ENCODE measurements around the gene CCDC57. TPM values are rescaled to one million over a fixed set of nuclear protein-coding genes. Genes with fewer than 3 reads are reported as not detected.

Gene CCDC57
- total RNA-seq, 1 donor from 2014 or later, result 15.0 TPM

DNA sequence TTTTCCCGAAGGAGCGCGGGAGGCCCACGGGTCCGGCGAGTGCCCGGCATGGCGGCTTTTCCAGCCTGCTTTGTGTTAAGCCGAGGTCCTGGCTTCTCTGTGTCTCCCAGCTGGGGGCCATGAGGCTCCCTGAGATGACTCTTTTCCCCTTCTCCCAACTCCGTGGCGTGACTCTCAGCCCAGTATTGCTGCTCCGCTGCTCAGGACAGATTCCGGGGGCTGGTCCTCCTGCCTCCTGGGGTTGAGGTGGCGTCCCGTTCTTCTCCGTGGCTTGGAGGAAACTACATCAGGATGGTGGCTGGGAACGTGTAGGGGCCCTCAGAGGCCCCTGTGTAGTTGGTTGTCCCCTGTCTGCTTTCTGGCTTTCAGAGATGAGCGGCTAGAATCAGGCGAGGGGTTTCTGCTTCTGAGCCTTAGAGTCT is 160.0 kb downstream of the CCDC57 start:
- H3K27me3 ChIP-seq, result no peaks in the 10 kb centered on the region
- no peaks in the 10 kb centered on the region for H3K36me3 ChIP-seq
- peak overlapping the region; percentile 100 for H3K4me2 ChIP-seq
- peak overlapping the region; percentile 98 for H3K4me3 ChIP-seq
- peaks cover 7% of the 10 kb centered on the region for H3K4me1 ChIP-seq
- Mint-ChIP-seq H3K4me3 (peak overlapping the region; percentile 85), H3K27ac (no peak overlapping the region), H3K4me1 (peaks cover 6% of the 10 kb centered on the region), H3K9me3 (no peaks in the 10 kb centered on the region), H3K27me3 (ENCODE audit: insufficient read depth, low read depth) (peaks cover 4% of the 10 kb centered on the region), H3K36me3 (peaks cover 1% of the 10 kb centered on the region)
- H3K9me3 ChIP-seq (ENCODE audit: low read depth), result no peaks in the 10 kb centered on the region
- DNase-seq (ENCODE audit: low spot score), result no peak
- no peak overlapping the region for H2AFZ ChIP-seq (replicated peaks)
- H3K27ac ChIP-seq, result no peak overlapping the region
- peak overlapping the region; percentile 82 for H3K9ac ChIP-seq
- H4K20me1 ChIP-seq (ENCODE audit: low read depth), result peaks cover 18% of the 10 kb centered on the region
- TF ChIP-seq EZH2 (IDR thresholded peaks at IDR 0.05) (no peak), EZH2phosphoT487 (IDR thresholded peaks at IDR 0.05) (no peak)
- TF ChIP-seq, protein P1, sequence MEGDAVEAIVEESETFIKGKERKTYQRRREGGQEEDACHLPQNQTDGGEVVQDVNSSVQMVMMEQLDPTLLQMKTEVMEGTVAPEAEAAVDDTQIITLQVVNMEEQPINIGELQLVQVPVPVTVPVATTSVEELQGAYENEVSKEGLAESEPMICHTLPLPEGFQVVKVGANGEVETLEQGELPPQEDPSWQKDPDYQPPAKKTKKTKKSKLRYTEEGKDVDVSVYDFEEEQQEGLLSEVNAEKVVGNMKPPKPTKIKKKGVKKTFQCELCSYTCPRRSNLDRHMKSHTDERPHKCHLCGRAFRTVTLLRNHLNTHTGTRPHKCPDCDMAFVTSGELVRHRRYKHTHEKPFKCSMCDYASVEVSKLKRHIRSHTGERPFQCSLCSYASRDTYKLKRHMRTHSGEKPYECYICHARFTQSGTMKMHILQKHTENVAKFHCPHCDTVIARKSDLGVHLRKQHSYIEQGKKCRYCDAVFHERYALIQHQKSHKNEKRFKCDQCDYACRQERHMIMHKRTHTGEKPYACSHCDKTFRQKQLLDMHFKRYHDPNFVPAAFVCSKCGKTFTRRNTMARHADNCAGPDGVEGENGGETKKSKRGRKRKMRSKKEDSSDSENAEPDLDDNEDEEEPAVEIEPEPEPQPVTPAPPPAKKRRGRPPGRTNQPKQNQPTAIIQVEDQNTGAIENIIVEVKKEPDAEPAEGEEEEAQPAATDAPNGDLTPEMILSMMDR (IDR thresholded peaks at IDR 0.05), result no peak
- H3K79me2 ChIP-seq (ENCODE audit: low read depth), result peaks cover 14% of the 10 kb centered on the region
- H3F3A ChIP-seq (ENCODE audit: low read depth), result peaks cover 3% of the 10 kb centered on the region

DNA sequence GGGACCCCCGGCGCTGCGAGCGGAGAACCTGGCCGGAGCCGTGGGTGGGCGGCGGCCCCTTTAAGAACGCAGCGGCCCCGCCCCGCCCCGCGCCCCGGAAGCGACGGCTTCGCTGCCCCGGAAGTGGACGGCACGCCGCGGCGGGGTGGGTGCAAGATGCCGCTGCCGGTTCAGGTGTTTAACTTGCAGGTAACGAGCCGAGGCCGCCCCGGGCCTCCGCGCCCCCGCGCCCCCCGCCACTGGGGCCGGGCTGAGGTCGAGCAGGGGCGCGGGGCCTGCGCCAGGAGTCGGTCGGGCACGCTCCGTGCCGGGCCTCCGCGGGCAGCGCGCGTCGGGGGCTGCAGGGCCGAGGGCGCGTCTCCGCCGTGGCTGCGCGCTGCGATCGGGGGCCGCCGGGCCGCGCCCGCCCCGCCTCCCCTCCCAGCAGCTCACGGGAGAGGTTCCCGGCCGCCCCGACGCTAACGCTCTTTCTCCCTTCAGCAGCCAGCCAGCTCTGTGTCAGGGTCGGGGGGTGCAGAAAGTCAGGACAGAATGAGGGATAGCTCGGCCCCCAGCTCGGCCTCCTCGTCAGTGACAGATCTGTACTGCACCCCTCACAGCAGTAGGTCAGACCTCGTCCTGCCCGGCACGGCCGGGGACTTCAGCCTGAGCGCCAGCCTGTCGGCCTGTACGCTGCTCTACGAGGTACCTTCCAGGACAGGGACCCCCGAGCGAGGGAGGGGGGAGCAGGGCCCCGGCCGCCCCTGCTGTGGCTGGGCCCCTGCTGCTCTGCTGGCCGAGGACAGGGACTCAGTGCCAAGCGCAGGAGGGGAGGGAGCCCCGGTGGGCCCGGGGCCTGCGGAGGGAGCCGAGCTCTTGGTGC is 160.6 kb downstream of the CCDC57 start, which contains the start of the genes GPS1 and RFNG:
Gene GPS1 (plus strand): TSS at position 123 of the 862 bp plus-strand sequence. CDS start 34 bp downstream, at position 157.
Gene RFNG (minus strand): TSS at position 36 of the 862 bp plus-strand sequence. CDS start 45 bp downstream, outside the sequence.
- no peaks in the 10 kb centered on the region for H3K36me3 ChIP-seq
- DNase-seq (ENCODE audit: low spot score), result peak; percentile 83
- no peaks in the 10 kb centered on the region for H3K9me3 ChIP-seq (ENCODE audit: low read depth)
- no peak within 1 kb of the TSS for H3K27ac ChIP-seq
- Mint-ChIP-seq H3K27ac (peak within 1 kb of the TSS; percentile 81), H3K27me3 (ENCODE audit: insufficient read depth, low read depth) (peaks cover 4% of the 10 kb centered on the region), H3K9me3 (no peaks in the 10 kb centered on the region), H3K4me1 (peaks cover 6% of the 10 kb centered on the region), H3K4me3 (peak within 1 kb of the TSS; percentile 90), H3K36me3 (peaks cover 6% of the 10 kb centered on the region)
- TF ChIP-seq EZH2 (IDR thresholded peaks at IDR 0.05) (no peak), EZH2phosphoT487 (IDR thresholded peaks at IDR 0.05) (no peak)
- TF ChIP-seq, protein P1 (IDR thresholded peaks at IDR 0.05), result no peak
- peak within 1 kb of the TSS; percentile 82 for H3K9ac ChIP-seq
- peak within 1 kb of the TSS; percentile 98 for H3K4me3 ChIP-seq
- peaks cover 18% of the 10 kb centered on the region for H4K20me1 ChIP-seq (ENCODE audit: low read depth)
- H3K4me1 ChIP-seq, result peaks cover 7% of the 10 kb centered on the region
- no peak within 1 kb of the TSS for H2AFZ ChIP-seq (replicated peaks)
- peaks cover 3% of the 10 kb centered on the region for H3F3A ChIP-seq (ENCODE audit: low read depth)
- H3K27me3 ChIP-seq, result no peaks in the 10 kb centered on the region
- peak within 1 kb of the TSS; percentile 100 for H3K4me2 ChIP-seq
- peaks cover 14% of the 10 kb centered on the region for H3K79me2 ChIP-seq (ENCODE audit: low read depth)

Small RNAs within 50 kb of the gene (microRNA-seq; reads per million reads assigned to microRNA genes)
- not detected for gene MIR6787

Other genes starting within 250 kb of the CCDC57 start
- 13.1 and 40.9 TPM in 2 replicates for gene ASPSCR1, start 235.2 kb downstream of the CCDC57 start, total RNA-seq (ENCODE audit: low replicate concordance)
- 53.0 and 85.0 TPM in 2 replicates for gene CENPX, start 190.0 kb downstream of the CCDC57 start, total RNA-seq (ENCODE audit: low replicate concordance)
- gene LRRC45, start 189.5 kb downstream of the CCDC57 start, total RNA-seq (ENCODE audit: low replicate concordance), result 15.4 and 46.7 TPM in 2 replicates
- 31.6 and 81.2 TPM in 2 replicates for gene RAC3, start 181.2 kb downstream of the CCDC57 start, total RNA-seq (ENCODE audit: low replicate concordance)
- gene DCXR, start 175.1 kb downstream of the CCDC57 start, total RNA-seq (ENCODE audit: low replicate concordance), result 36.5 and 64.9 TPM in 2 replicates
- gene RFNG, start 161.0 kb downstream of the CCDC57 start, total RNA-seq (ENCODE audit: low replicate concordance), result 13.6 and 41.0 TPM in 2 replicates
- gene GPS1, start 160.9 kb downstream of the CCDC57 start, total RNA-seq (ENCODE audit: low replicate concordance), result 86.6 and 174 TPM in 2 replicates
- 54.5 and 76.6 TPM in 2 replicates for gene DUS1L, start 147.0 kb downstream of the CCDC57 start, total RNA-seq (ENCODE audit: low replicate concordance)
- 77.9 and 266 TPM in 2 replicates for gene FASN, start 114.6 kb downstream of the CCDC57 start, total RNA-seq (ENCODE audit: low replicate concordance)
- 21.0 and 82.9 TPM in 2 replicates for gene SLC16A3, start 16.2 kb upstream of the CCDC57 start, total RNA-seq (ENCODE audit: low replicate concordance)
- gene CSNK1D, start 60.9 kb upstream of the CCDC57 start, total RNA-seq (ENCODE audit: low replicate concordance), result 41.5 and 60.7 TPM in 2 replicates
- 0.62 TPM in 1 of 2 replicates, not detected in the other for gene CD7, start 104.8 kb upstream of the CCDC57 start, total RNA-seq (ENCODE audit: low replicate concordance)
- 0.12 TPM in 1 of 2 replicates, not detected in the other for gene SECTM1, start 120.9 kb upstream of the CCDC57 start, total RNA-seq (ENCODE audit: low replicate concordance)
- gene TEX19, start 146.4 kb upstream of the CCDC57 start, total RNA-seq (ENCODE audit: low replicate concordance), result 0.19 TPM in 1 of 2 replicates, not detected in the other
- 0.46 TPM in 1 of 2 replicates, not detected in the other for gene UTS2R, start 158.9 kb upstream of the CCDC57 start, total RNA-seq (ENCODE audit: low replicate concordance)
- gene HEXD, start 205.5 kb upstream of the CCDC57 start, total RNA-seq (ENCODE audit: low replicate concordance), result 22.3 and 41.8 TPM in 2 replicates
- gene OGFOD3, start 205.7 kb upstream of the CCDC57 start, total RNA-seq (ENCODE audit: low replicate concordance), result 26.8 and 34.2 TPM in 2 replicates
- gene CYBC1, start 237.9 kb upstream of the CCDC57 start, total RNA-seq (ENCODE audit: low replicate concordance), result 75.1 and 87.9 TPM in 2 replicates
- 154 and 166 TPM in 2 replicates for gene NARF, start 245.9 kb upstream of the CCDC57 start, total RNA-seq (ENCODE audit: low replicate concordance)